K562 (cell line): ENCODE results near the gene MACROD2. TPM values are rescaled to one million over a fixed set of nuclear protein-coding genes. Genes with fewer than 3 reads are reported as not detected.

Experiments used
- ATAC-seq: fragments of 200-7000 bp; cut with Tn5 transposase; 3 replicates; pipeline ENCODE4 v1.9.1; 2020; ENCODE audit warnings: moderate library complexity
- BruUV-seq: library from RNA; stranded (reverse); fragments of 400-500 nt; replicated peaks from 2 replicates; lab custom pipeline; 2021; lab: Mats Ljungman, UMichigan
- CTCF ChIA-PET: fragments of 300-600 bp; formaldehyde crosslinking; extraction: SDS; loops from one replicate; lab custom pipeline; 2021; ENCODE audit warnings: low intra/inter-chr PET ratio; lab: Yijun Ruan, JAX
- POLR2A ChIA-PET: fragments of 300-600, 350-650 bp; sonication (Branson Sonifier 250); formaldehyde crosslinking; extraction: SDS; loops from one replicate; lab custom pipeline; 2021; ENCODE audit warnings: antibody characterized with exemption, inconsistent platforms; lab: Yijun Ruan, JAX
- DNase-seq, 4 experiments: peaks; one replicate each; pipeline versions ENCODE4 v3.0.0 to v3.0.0-alpha.2; 2011 to 2018; ENCODE audit warnings: low spot score in 3 of 4, mixed read lengths in 3 of 4; ENCODE audit errors: extremely low read depth in 1 of 4
- FAIRE-seq: peaks from 2 replicates; lab custom pipeline; 2011; peaks lifted over from hg19 to GRCh38; lab: Jason Lieb, UNC
- H2AFZ ChIP-seq: 2 replicates; pipeline ENCODE4 v1.6.0; 2011; ENCODE audit warnings: low read depth, low read length, control low read depth, inconsistent platforms
- H3K27ac ChIP-seq: fragments of 200-600 bp; 3 replicates; pipeline ENCODE4 v1.8.0; 2011; ENCODE audit warnings: low read depth, mild to moderate bottlenecking, control low read depth, inconsistent platforms, low read length, moderate library complexity, mixed read lengths; ENCODE audit errors: extremely low read depth
- H3K27me3 ChIP-seq, 2 experiments: fragments of 300-600 bp in 1 of 2; 2 replicates in 1 of 2; 3 replicates in 1 of 2; pipeline versions ENCODE4 v1.6.0 to v1.8.0; 2011; ENCODE audit warnings: inconsistent platforms in 2 of 2, low read length in 2 of 2, mild to moderate bottlenecking in 1 of 2, mixed read lengths in 1 of 2, moderate library complexity in 1 of 2; ENCODE audit not compliant: control insufficient read depth in 2 of 2, insufficient read depth in 2 of 2
- H3K36me3 ChIP-seq: fragments of 300-600 bp; 3 replicates; pipeline ENCODE4 v1.8.0; 2011; ENCODE audit warnings: mild to moderate bottlenecking, low read length, inconsistent platforms; ENCODE audit not compliant: control insufficient read depth, insufficient read depth
- H3K4me1 ChIP-seq, 2 experiments: fragments of 200-600 bp in 1 of 2; replicated peaks in 1 of 2; 2 replicates in 1 of 2; 3 replicates in 1 of 2; pipeline versions ENCODE4 v1.5.1 to v1.8.0; 2011; ENCODE audit warnings: inconsistent platforms in 2 of 2, low read length in 2 of 2, mild to moderate bottlenecking in 1 of 2, mixed read lengths in 1 of 2, moderate library complexity in 1 of 2; ENCODE audit not compliant: control insufficient read depth in 2 of 2, insufficient read depth in 2 of 2
- H3K4me2 ChIP-seq: 2 replicates; pipeline ENCODE4 v1.6.1; 2011; ENCODE audit warnings: low read length, control low read depth, inconsistent platforms, mixed read lengths; ENCODE audit not compliant: insufficient read depth
- H3K4me3 ChIP-seq: fragments of 200-600 bp; sonication (generic), shearing (Covaris generic); 2 replicates; pipeline ENCODE4 v1.5.1; 2016; ENCODE audit warnings: control low read depth, inconsistent platforms
- H3K79me2 ChIP-seq: fragments of 200-600 bp; 3 replicates; pipeline ENCODE4 v1.8.0; 2011; ENCODE audit warnings: low read length, inconsistent platforms; ENCODE audit not compliant: control insufficient read depth, insufficient read depth
- H3K9ac ChIP-seq, 2 experiments: 2 replicates each; pipeline versions ENCODE4 v1.6.0 to v1.6.1; 2011; ENCODE audit warnings: low read depth in 2 of 2, low read length in 2 of 2, control low read depth in 1 of 2, inconsistent platforms in 1 of 2, mild to moderate bottlenecking in 1 of 2, mixed read lengths in 1 of 2; ENCODE audit not compliant: insufficient read depth in 1 of 2
- H3K9me1 ChIP-seq: one replicate; pipeline ENCODE4 v1.6.0; 2011; ENCODE audit warnings: inconsistent platforms, mild to moderate bottlenecking, low read length, moderate library complexity; ENCODE audit not compliant: control insufficient read depth, insufficient read depth
- H3K9me3 ChIP-seq: replicated peaks from 2 replicates; pipeline ENCODE4 v1.5.1; 2011; ENCODE audit warnings: low read depth, low read length, inconsistent platforms; ENCODE audit not compliant: control insufficient read depth, insufficient read depth
- H4K20me1 ChIP-seq: replicated peaks from 2 replicates; pipeline ENCODE4 v1.6.1; 2011; ENCODE audit warnings: low read length, inconsistent platforms, mixed read lengths; ENCODE audit not compliant: control insufficient read depth, insufficient read depth
- NCOA2 ChIP-seq, 2 experiments: fragments of 450-650 bp; IDR thresholded peaks; 2 replicates each; pipeline ENCODE4 v1.6.1; 2018; ENCODE audit warnings: mild to moderate bottlenecking in 2 of 2, moderate library complexity in 1 of 2; ENCODE audit not compliant: partially characterized antibody in 2 of 2
- PRDM10 ChIP-seq: fragments of 450-650 bp; IDR thresholded peaks from 2 replicates; pipeline ENCODE4 v1.6.1; 2018; ENCODE audit not compliant: partially characterized antibody
- STAG1 ChIP-seq: sonication (generic); formaldehyde crosslinking; IDR thresholded peaks from 2 replicates; pipeline ENCODE4 v1.5.0; 2020; ENCODE audit warnings: missing genetic modification reagents, borderline replicate concordance
- TAF15 ChIP-seq: fragments of 200-400 bp; formaldehyde crosslinking; IDR thresholded peaks from 2 replicates; pipeline ENCODE4 v1.6.1; 2017; ENCODE audit warnings: mild to moderate bottlenecking, low read depth, low read length, moderate library complexity
- TEAD4 ChIP-seq, 2 experiments: sonication (generic) in 1 of 2; formaldehyde crosslinking in 1 of 2; IDR thresholded peaks; 2 replicates each; pipeline versions ENCODE4 v1.6.1 to v1.8.0; 2012 to 2022; ENCODE audit warnings: borderline replicate concordance in 1 of 2, inconsistent platforms in 1 of 2, low read length in 1 of 2, mild to moderate bottlenecking in 1 of 2, missing genetic modification reagents in 1 of 2
- TGIF2 ChIP-seq: sonication (generic); formaldehyde crosslinking; IDR thresholded peaks from 2 replicates; pipeline ENCODE4 v1.8.1; 2022; ENCODE audit warnings: mild to moderate bottlenecking, missing genetic modification reagents, moderate library complexity
- ZNF318 ChIP-seq, 2 experiments: fragments of 450-650 bp; IDR thresholded peaks; 2 replicates each; pipeline ENCODE4 v1.6.1; 2016; ENCODE audit warnings: mild to moderate bottlenecking in 2 of 2, borderline replicate concordance in 1 of 2, low read depth in 1 of 2, moderate library complexity in 1 of 2
- ZNF347 ChIP-seq: fragments of 450-650 bp; formaldehyde crosslinking; IDR thresholded peaks from 2 replicates; pipeline ENCODE4 v1.4.0; 2020; ENCODE audit warnings: low read depth, mild to moderate bottlenecking, moderate library complexity
- ZNF668 ChIP-seq: fragments of 250-450 bp; sonication (Bioruptor Pico); IDR thresholded peaks from 2 replicates; pipeline ENCODE4 v1.8.0; 2022; ENCODE audit warnings: mild to moderate bottlenecking, inconsistent platforms
- WGBS: fragments of 100-300 bp; shearing (Covaris generic); methylation state at CpG from one replicate; pipeline ENCODE4 v1.1.6; 2016; ENCODE audit warnings: low coverage, mixed read lengths; ENCODE audit not compliant: insufficient coverage; ENCODE audit errors: missing lambda C conversion rate; 5-methylcytosine and 5-hydroxymethylcytosine counted together
- in situ Hi-C: fragments of 300-500 bp; cut with MboI; formaldehyde crosslinking; loops from 4 replicates; pipeline ENCODE4 v1.15.0; 2018; ENCODE audit warnings: inconsistent platforms, mixed read lengths
- intact Hi-C: fragments of 100-400 bp; cut with micrococcal nuclease; formaldehyde crosslinking; loops from 2 replicates; pipeline ENCODE4 v1.14.2; 2022
- polyA plus RNA-seq, 8 experiments: library from polyadenylated mRNA; depleted of rRNA in 4 of 8; stranded (reverse) in 5 of 8; unstranded in 3 of 8; fragments of >200 nt; fragmentation: Nextera tagmentation in 2 of 8; fragmentation: Illumina TruSeq in 1 of 8; extraction: Ambion mirVana in 2 of 8; extraction: Trizol in 1 of 8; gene quantifications; 2 replicates each; pipeline versions ENCODE4 v1.2.1 to v1.2.3, GENCODE V29; 2011 to 2014; ENCODE audit warnings: inconsistent platforms in 1 of 8, missing spikeins in 1 of 8
- total RNA-seq, 7 experiments: library from RNA; depleted of rRNA in 6 of 7; stranded (reverse); fragments of >200 nt in 6 of 7; fragmentation: Illumina TruSeq in 2 of 7; extraction: Trizol in 2 of 7; gene quantifications; 2 replicates each; pipeline versions ENCODE4 v1.2.1 to v1.2.3, GENCODE V29; 2011 to 2021; ENCODE audit warnings: low replicate concordance in 1 of 7

The MACROD2 gene
- total and polyA plus RNA-seq, 9 of the 15 experiments (the other 6 are each of a cell fraction or from before 2014, with no cell fraction given) = not detected

- Histone ChIP-seq H3K27ac (no peak overlapping the region), H3K4me3 (no peak overlapping the region), H2AFZ (no peak overlapping the region), H4K20me1 (no peaks in the 10 kb centered on the region), H3K9ac (no peak overlapping the region), H3K79me2 (no peaks in the 10 kb centered on the region), H3K9me1 (no peaks in the 10 kb centered on the region), H3K36me3 (no peaks in the 10 kb centered on the region), H3K4me1 (no peaks in the 10 kb centered on the region), H3K27me3 (no peaks in the 10 kb centered on the region), H3K4me2 (no peak overlapping the region), H3K9me3 (no peaks in the 10 kb centered on the region)
- in situ Hi-C loops (no loop called here), intact Hi-C loops (no loop called here)
- CTCF ChIA-PET = no interaction called here
- FAIRE-seq (no peak), ATAC-seq (no peak), DNase-seq (no peak)
- BruUV-seq = no TSS peak
- 0% methylated on average over 2 of the region's 2 CpGs for WGBS
- POLR2A ChIA-PET = no interaction called here
- TF ChIP-seq PRDM10 = no peak
- TF ChIP-seq TAF15 = no peak
- TF ChIP-seq TGIF2 (CRISPR knock-in tag) = no peak
- no peak for TF ChIP-seq ZNF318 (IDR thresholded peaks at IDR 0.05; ENCODE audit: borderline replicate concordance in 1 of 2, low read depth in 1 of 2)
- no peak for TF ChIP-seq TEAD4 (IDR thresholded peaks at IDR 0.05; ENCODE audit: low read length)
- TF ChIP-seq TEAD4 (CRISPR knock-in tag; IDR thresholded peaks at IDR 0.05; ENCODE audit: borderline replicate concordance) = no peak
- no peak for TF ChIP-seq STAG1 (CRISPR knock-in tag)
- no peak for TF ChIP-seq ZNF668
- no peak for TF ChIP-seq ZNF347 (CRISPR knock-in tag)
- TF ChIP-seq NCOA2 (IDR thresholded peaks at IDR 0.05; ENCODE audit: partially characterized antibody in 2 of 2) = no peak
Observed at GRCh38 chr20:16095226-16095625, 2099.9 kb downstream of the MACROD2 start.
